ENCODE measurements around the gene FOXN3.

FOXN3 gene

GRCh38 chr14:89343356-89343755, 73.7 kb downstream of the FOXN3 start:
- DNase-seq (ENCODE audit: low spot score), result no peak
- TF ChIP-seq, protein P1, sequence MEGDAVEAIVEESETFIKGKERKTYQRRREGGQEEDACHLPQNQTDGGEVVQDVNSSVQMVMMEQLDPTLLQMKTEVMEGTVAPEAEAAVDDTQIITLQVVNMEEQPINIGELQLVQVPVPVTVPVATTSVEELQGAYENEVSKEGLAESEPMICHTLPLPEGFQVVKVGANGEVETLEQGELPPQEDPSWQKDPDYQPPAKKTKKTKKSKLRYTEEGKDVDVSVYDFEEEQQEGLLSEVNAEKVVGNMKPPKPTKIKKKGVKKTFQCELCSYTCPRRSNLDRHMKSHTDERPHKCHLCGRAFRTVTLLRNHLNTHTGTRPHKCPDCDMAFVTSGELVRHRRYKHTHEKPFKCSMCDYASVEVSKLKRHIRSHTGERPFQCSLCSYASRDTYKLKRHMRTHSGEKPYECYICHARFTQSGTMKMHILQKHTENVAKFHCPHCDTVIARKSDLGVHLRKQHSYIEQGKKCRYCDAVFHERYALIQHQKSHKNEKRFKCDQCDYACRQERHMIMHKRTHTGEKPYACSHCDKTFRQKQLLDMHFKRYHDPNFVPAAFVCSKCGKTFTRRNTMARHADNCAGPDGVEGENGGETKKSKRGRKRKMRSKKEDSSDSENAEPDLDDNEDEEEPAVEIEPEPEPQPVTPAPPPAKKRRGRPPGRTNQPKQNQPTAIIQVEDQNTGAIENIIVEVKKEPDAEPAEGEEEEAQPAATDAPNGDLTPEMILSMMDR (IDR thresholded peaks at IDR 0.05; ENCODE audit: extremely low read depth, missing control alignments), result no peak

DNA sequence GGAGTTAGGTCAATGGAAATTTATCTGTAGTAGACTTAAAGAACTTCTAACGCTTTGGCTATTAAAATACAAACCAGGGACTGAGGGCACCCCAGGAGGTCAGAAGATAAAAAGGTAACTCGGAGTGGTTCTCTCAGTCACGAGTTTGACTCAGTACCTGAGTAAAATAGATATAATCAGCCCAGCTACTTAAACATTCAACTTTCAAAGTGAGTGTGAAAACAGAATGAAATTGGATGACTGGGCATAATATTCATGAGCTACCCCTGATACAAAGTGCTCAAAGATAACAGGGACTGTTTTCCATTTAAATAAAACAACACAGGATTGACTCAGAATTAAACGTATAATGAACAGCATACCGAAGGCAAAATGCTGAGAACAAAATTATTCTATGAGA, 75.0 kb downstream of the FOXN3 start:
- TF ChIP-seq, protein P1 (IDR thresholded peaks at IDR 0.05; ENCODE audit: extremely low read depth, missing control alignments), result no peak
- no peak for DNase-seq (ENCODE audit: low spot score)

GRCh38 chr14:89340200-89341181, 76.5 kb downstream of the FOXN3 start:
- no peak for DNase-seq (ENCODE audit: low spot score)
- TF ChIP-seq, protein P1 (IDR thresholded peaks at IDR 0.05; ENCODE audit: extremely low read depth, missing control alignments), result no peak

DNA sequence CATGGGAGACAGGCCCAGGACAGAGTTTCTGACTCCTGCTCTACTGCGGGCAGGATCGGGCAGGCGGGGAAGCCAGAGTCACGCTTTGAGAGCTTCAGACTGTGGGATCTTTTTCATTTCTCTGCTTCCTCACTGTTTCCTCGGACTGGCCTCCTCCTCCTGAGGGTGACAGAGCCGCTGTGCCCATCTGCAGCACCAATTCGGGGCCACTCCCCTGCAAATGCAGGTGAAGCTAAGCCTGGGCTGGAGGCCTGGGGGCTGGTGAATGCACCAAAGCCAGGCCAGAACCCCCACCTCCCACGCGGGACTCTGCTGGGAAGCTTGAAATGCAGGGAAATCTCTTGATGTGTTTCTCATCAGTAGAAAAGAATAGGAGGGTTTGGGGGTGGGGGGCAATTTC, 77.5 kb downstream of the FOXN3 start:
- no peak for DNase-seq (ENCODE audit: low spot score)
- TF ChIP-seq, protein P1 (IDR thresholded peaks at IDR 0.05; ENCODE audit: extremely low read depth, missing control alignments), result no peak

DNA sequence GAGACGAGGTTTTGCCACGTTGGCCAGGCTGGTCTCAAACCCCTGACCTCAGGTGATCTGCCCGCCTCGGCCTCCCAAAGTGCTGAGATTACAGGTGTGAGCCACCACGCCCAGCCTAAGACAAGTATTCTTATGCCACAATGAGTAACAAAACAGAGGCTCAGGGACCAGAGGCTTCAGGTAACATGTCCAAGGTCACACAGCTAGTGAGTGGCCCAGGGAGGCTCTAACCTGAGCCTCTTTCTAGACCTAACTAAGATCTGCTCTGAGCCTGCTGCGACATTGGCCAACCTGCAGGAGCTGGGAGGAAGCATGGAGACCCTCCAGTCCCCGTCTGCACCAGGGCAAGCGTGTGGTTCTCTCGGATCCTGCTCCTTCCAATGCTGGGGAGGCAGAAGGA, 77.9 kb downstream of the FOXN3 start:
- TF ChIP-seq, protein P1 (IDR thresholded peaks at IDR 0.05; ENCODE audit: extremely low read depth, missing control alignments), result no peak

GRCh38 chr14:89336338-89336737, 80.7 kb downstream of the FOXN3 start:
- TF ChIP-seq, protein P1 (IDR thresholded peaks at IDR 0.05; ENCODE audit: extremely low read depth, missing control alignments), result no peak
- DNase-seq (ENCODE audit: low spot score), result no peak

More for the DNA sequence above, 77.9 kb downstream of the FOXN3 start:
- DNase-seq (ENCODE audit: low spot score), result no peak

DNA sequence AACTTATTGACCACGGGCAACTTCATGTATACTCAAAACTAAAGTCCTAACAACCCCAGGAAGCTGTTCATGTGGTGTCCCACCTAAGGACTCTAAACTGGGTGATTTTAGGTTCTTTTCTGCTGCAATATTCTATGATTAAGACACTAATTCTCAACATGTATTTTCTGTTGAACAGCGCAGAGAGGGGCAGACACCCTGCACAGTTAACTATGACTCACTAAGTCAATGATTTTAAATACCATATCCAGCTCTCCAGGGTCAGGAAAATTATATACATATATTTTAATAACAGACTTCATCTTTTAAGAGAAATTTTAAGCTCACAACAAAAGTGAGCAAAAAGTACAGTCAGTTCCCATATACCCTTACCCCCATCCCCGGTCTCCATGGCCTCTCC, 85.0 kb downstream of the FOXN3 start:
- DNase-seq (ENCODE audit: low spot score), result no peak
- TF ChIP-seq, protein P1 (IDR thresholded peaks at IDR 0.05; ENCODE audit: extremely low read depth, missing control alignments), result no peak
